Neural progenitor cell (in vitro differentiated cells): ENCODE measurements around the gene UVSSA. TPM values are rescaled to one million over a fixed set of nuclear protein-coding genes. Genes with fewer than 3 reads are reported as not detected.

Experiments used
- DNase-seq: peaks from one replicate; pipeline ENCODE4 v3.0.0-alpha.2; 2016; ENCODE audit warnings: low spot score
- H2AFZ ChIP-seq: fragments of 200-600 bp; sonication (generic); replicated peaks from 2 replicates; pipeline ENCODE4 v1.6.1; 2016; ENCODE audit warnings: antibody characterized with exemption
- H3F3A ChIP-seq: fragments of 200-600 bp; sonication (generic); 2 replicates; pipeline ENCODE4 v1.6.1; 2016; ENCODE audit warnings: antibody characterized with exemption, low read depth
- H3K27ac ChIP-seq: fragments of 200-600 bp; sonication (generic); 2 replicates; pipeline ENCODE4 v1.5.1; 2016; ENCODE audit warnings: mild to moderate bottlenecking
- H3K27me3 ChIP-seq: fragments of 200-600 bp; sonication (generic); 2 replicates; pipeline ENCODE4 v1.6.1; 2016; ENCODE audit warnings: mild to moderate bottlenecking, moderate library complexity
- H3K36me3 ChIP-seq: fragments of 200-600 bp; sonication (generic); 2 replicates; pipeline ENCODE4 v1.5.1; 2016
- H3K4me1 ChIP-seq: fragments of 200-600 bp; sonication (generic); 2 replicates; pipeline ENCODE4 v1.6.1; 2016; ENCODE audit warnings: mixed run types
- H3K4me2 ChIP-seq: fragments of 200-600 bp; sonication (generic); 2 replicates; pipeline ENCODE4 v1.6.1; 2016
- H3K4me3 ChIP-seq: fragments of 200-600 bp; sonication (generic); 2 replicates; pipeline ENCODE4 v1.5.1; 2016
- H3K79me2 ChIP-seq: fragments of 200-600 bp; sonication (generic); 2 replicates; pipeline ENCODE4 v1.6.1; 2016; ENCODE audit warnings: low read depth
- H3K9ac ChIP-seq: fragments of 200-600 bp; sonication (generic); 2 replicates; pipeline ENCODE4 v1.6.1; 2016
- H3K9me3 ChIP-seq: fragments of 200-600 bp; sonication (generic); 2 replicates; pipeline ENCODE4 v1.5.1; 2016; ENCODE audit warnings: low read depth
- H4K20me1 ChIP-seq: fragments of 200-600 bp; sonication (generic); 2 replicates; pipeline ENCODE4 v1.6.1; 2016; ENCODE audit warnings: low read depth
- H3K27ac Mint-ChIP-seq: 3 replicates; pipeline ENCODE4 v1.8.0; 2021; ENCODE audit warnings: mixed read lengths
- H3K27me3 Mint-ChIP-seq: 2 replicates; pipeline ENCODE4 v1.8.0; 2022; ENCODE audit warnings: low read depth, mild to moderate bottlenecking, inconsistent platforms, moderate library complexity, mixed read lengths; ENCODE audit not compliant: insufficient read depth
- H3K36me3 Mint-ChIP-seq: 3 replicates; pipeline ENCODE4 v1.8.0; 2021; ENCODE audit warnings: mixed read lengths
- H3K4me1 Mint-ChIP-seq: 3 replicates; pipeline ENCODE4 v1.8.0; 2021; ENCODE audit warnings: mixed read lengths
- H3K4me3 Mint-ChIP-seq: 3 replicates; pipeline ENCODE4 v1.8.0; 2021; ENCODE audit warnings: mild to moderate bottlenecking, moderate library complexity, mixed read lengths
- H3K9me3 Mint-ChIP-seq: 3 replicates; pipeline ENCODE4 v1.8.0; 2020; ENCODE audit warnings: mixed read lengths
- CTCF ChIP-seq: fragments of 200-600 bp; sonication (generic); IDR thresholded peaks from 2 replicates; pipeline ENCODE4 v1.5.1; 2017; ENCODE audit warnings: antibody characterized with exemption, mild to moderate bottlenecking
- EZH2 ChIP-seq: fragments of 200-600 bp; sonication (generic); IDR thresholded peaks from 2 replicates; pipeline ENCODE4 v1.6.1; 2017; ENCODE audit warnings: antibody characterized with exemption, mild to moderate bottlenecking, moderate library complexity
- EZH2phosphoT487 ChIP-seq: fragments of 200-600 bp; sonication (generic); IDR thresholded peaks from 2 replicates; pipeline ENCODE4 v1.6.1; 2017; ENCODE audit warnings: antibody characterized with exemption
- total RNA-seq: library from RNA; depleted of rRNA; stranded (reverse); fragments of >200 nt; gene quantifications from 2 replicates; pipeline ENCODE4 v1.2.3, GENCODE V29; 2015; ENCODE audit warnings: low replicate concordance

Gene UVSSA
- total RNA-seq, 1 donor from 2014 or later = 10.9 TPM

DNA sequence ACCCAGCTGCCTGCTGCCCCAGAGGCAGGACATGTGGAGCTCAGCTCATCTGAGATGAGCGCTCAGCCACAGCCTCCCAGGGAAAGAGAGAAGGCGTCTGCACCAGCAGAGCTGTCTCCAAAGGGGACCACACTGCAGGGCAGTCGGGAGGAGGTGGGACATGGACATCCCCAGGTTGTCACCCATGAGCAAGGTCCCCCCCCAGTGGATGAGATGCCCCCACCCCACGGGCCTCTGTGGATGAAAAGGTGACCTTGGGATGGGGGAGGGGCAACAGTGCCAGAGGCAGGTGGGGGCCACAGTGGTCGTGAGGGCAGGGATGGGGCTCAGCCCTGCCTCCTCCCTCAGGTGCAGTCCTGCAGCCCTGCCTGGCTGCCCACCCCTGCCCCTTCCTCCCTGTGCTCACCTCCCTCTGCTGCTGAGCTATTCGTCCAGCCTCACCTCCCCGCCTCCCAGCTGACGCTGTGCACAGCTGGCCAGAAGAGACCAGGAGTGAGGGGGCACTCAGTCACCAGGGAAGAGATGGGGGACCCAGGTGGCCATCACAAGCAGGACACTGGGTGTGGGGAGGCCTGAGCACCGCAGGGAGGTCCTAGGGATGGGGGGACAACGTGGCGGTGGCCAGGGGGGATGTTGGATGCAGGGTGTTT lies 49.9 kb downstream of the UVSSA start:
- Histone ChIP-seq H3K4me3 (no peak overlapping the region), H3K9ac (no peak overlapping the region), H3K27ac (no peak overlapping the region), H3K79me2 (no peaks in the 10 kb centered on the region), H3K36me3 (no peaks in the 10 kb centered on the region), H3F3A (peaks cover 5% of the 10 kb centered on the region), H3K4me2 (no peak overlapping the region), H3K4me1 (no peaks in the 10 kb centered on the region), H3K9me3 (no peaks in the 10 kb centered on the region), H3K27me3 (peaks cover 27% of the 10 kb centered on the region), H4K20me1 (no peaks in the 10 kb centered on the region), H2AFZ (no peak overlapping the region)
- no peak for DNase-seq
- Mint-ChIP-seq H3K4me3 (no peak overlapping the region), H3K4me1 (no peaks in the 10 kb centered on the region), H3K9me3 (peaks cover 16% of the 10 kb centered on the region), H3K27me3 (peaks cover 27% of the 10 kb centered on the region), H3K36me3 (peaks cover 7% of the 10 kb centered on the region), H3K27ac (no peak overlapping the region)
- TF ChIP-seq EZH2phosphoT487 = no peak
- TF ChIP-seq EZH2 = no peak
- no peak for TF ChIP-seq CTCF

- no peak overlapping the region for H3K27ac ChIP-seq
- Mint-ChIP-seq H3K27me3 (peaks cover 39% of the 10 kb centered on the region), H3K4me1 (no peaks in the 10 kb centered on the region), H3K4me3 (no peak overlapping the region), H3K36me3 (peaks cover 7% of the 10 kb centered on the region), H3K9me3 (peaks cover 16% of the 10 kb centered on the region), H3K27ac (no peak overlapping the region)
- no peaks in the 10 kb centered on the region for H3K4me1 ChIP-seq
- H3K9me3 ChIP-seq = no peaks in the 10 kb centered on the region
- H3K79me2 ChIP-seq = no peaks in the 10 kb centered on the region
- no peak overlapping the region for H2AFZ ChIP-seq
- peaks cover 46% of the 10 kb centered on the region for H3K27me3 ChIP-seq
- no peak overlapping the region for H3K4me2 ChIP-seq
- H3K36me3 ChIP-seq = no peaks in the 10 kb centered on the region
- no peak overlapping the region for H3K4me3 ChIP-seq
- no peak overlapping the region for H3K9ac ChIP-seq
- H4K20me1 ChIP-seq = no peaks in the 10 kb centered on the region
- DNase-seq = no peak
- H3F3A ChIP-seq = peaks cover 5% of the 10 kb centered on the region
- TF ChIP-seq CTCF (no peak), EZH2 (no peak), EZH2phosphoT487 (no peak)
Observed at GRCh38 chr4:1398681-1399507, 51.9 kb downstream of the UVSSA start.

DNA sequence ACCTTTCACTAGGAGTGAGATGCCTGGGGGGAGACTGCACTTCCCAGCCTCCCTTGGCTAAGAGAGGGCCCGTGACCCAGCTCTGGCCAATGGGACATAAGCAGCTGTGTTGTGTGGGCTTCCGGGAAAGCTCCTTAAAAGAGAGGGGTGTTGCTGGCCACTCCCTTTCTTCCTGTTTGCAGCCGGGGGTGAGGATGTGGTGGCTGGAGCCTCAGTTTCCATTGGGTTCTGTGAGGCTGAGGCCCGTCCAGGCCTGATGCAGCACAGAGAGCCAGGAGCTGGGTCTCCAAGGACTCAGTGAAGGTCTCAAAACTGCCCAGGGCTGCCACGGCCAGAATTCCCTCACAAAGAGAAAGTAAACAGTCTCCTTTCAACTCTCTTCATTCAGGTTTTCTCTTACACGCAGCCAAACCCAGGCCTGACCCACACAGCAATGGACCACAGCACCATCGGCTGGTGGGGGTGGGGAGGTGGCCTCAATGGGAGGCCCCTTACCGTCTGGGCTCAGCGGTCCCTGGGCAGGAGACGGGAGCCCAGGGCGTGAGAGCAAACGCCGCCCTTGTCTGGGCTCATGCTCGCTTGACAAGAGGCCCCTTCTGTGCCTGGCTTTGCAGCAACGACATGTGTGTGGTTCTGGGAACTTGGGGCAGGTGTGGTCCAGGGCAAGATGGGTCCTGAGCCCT lies 52.6 kb downstream of the UVSSA start:
- H3K27ac ChIP-seq = no peak overlapping the region
- no peaks in the 10 kb centered on the region for H3K9me3 ChIP-seq
- no peak overlapping the region for H3K27ac Mint-ChIP-seq
- peaks cover 41% of the 10 kb centered on the region for H3K27me3 Mint-ChIP-seq
- H3K27me3 ChIP-seq = peaks cover 54% of the 10 kb centered on the region
- H3K4me3 ChIP-seq = no peak overlapping the region
- no peak overlapping the region for H2AFZ ChIP-seq
- H3K36me3 ChIP-seq = no peaks in the 10 kb centered on the region
- peaks cover 7% of the 10 kb centered on the region for H3K36me3 Mint-ChIP-seq
- TF ChIP-seq EZH2phosphoT487 (no peak), EZH2 (no peak), CTCF (no peak)
- no peaks in the 10 kb centered on the region for H4K20me1 ChIP-seq
- H3K4me3 Mint-ChIP-seq = no peak overlapping the region
- no peak for DNase-seq
- H3K79me2 ChIP-seq = no peaks in the 10 kb centered on the region
- H3K4me2 ChIP-seq = no peak overlapping the region
- no peaks in the 10 kb centered on the region for H3K4me1 Mint-ChIP-seq
- H3F3A ChIP-seq = peaks cover 5% of the 10 kb centered on the region
- no peak overlapping the region for H3K9ac ChIP-seq
- H3K4me1 ChIP-seq = no peaks in the 10 kb centered on the region
- H3K9me3 Mint-ChIP-seq = peaks cover 16% of the 10 kb centered on the region
